ENCODE results near the gene TRIM9. TPM values are rescaled to one million over a fixed set of nuclear protein-coding genes. Genes with fewer than 3 reads are reported as not detected.

TRIM9 gene
- total and polyA plus RNA-seq, 2 donors (not counting 3 experiments of a cell fraction or from before 2014, with no cell fraction given) = not detected

- CTCF ChIA-PET = no interaction called here
- Histone ChIP-seq H3K4me1 (ENCODE audit: control insufficient read depth, extremely low read depth, insufficient read depth, low read length) (no peaks in the 10 kb centered on the region), H3K27me3 (ENCODE audit: control insufficient read depth in 2 of 2, insufficient read depth in 2 of 2, low read length in 2 of 2) (peaks cover 8 to 10% of the 10 kb centered on the region in 2 experiments), H3K9me1 (replicated peaks; ENCODE audit: control insufficient read depth, extremely low read depth, insufficient read depth, low read length) (no peaks in the 10 kb centered on the region), H3K4me3 (replicated peaks in 1 of 3; ENCODE audit: insufficient read depth in 1 of 3, low read depth in 1 of 3, low read length in 3 of 3) (no peak overlapping the region), H3K9me3 (replicated peaks; ENCODE audit: control insufficient read depth, insufficient read depth, low read length) (no peaks in the 10 kb centered on the region), H2AFZ (ENCODE audit: low read depth, low read length) (no peak overlapping the region), H4K20me1 (replicated peaks; ENCODE audit: control insufficient read depth, extremely low read depth, insufficient read depth, low read length) (no peaks in the 10 kb centered on the region), H3K9ac (replicated peaks; ENCODE audit: extremely low read depth, insufficient read depth, low read length) (no peak overlapping the region), H3K36me3 (ENCODE audit: control insufficient read depth in 2 of 2, extremely low read depth in 1 of 2, insufficient read depth in 2 of 2, low read length in 2 of 2) (no peaks in the 10 kb centered on the region), H3K4me2 (ENCODE audit: insufficient read depth, low read length) (no peak overlapping the region), H3K79me2 (ENCODE audit: control insufficient read depth, insufficient read depth, low read length) (no peaks in the 10 kb centered on the region), H3K27ac (ENCODE audit: insufficient read depth, low read depth, low read length) (no peak overlapping the region)
- dilution Hi-C loops (cut with MboI; ENCODE audit: extremely low pct_ligation_motif_present, low sequenced_read_pairs) = no loop called here
- TF ChIP-seq GATA2 (IDR thresholded peaks at IDR 0.05; ENCODE audit: insufficient read depth, insufficient read length, low read depth, low read length) (no peak), JUN (IDR thresholded peaks at IDR 0.05; ENCODE audit: borderline replicate concordance, insufficient read depth, insufficient read length, low read depth) (no peak), EZH2 (IDR thresholded peaks at IDR 0.05; ENCODE audit: borderline replicate concordance, low read depth, low read length, severe bottlenecking) (no peak), MYC (IDR thresholded peaks at IDR 0.05; ENCODE audit: low read depth, low read length) (no peak), FOS (IDR thresholded peaks at IDR 0.05; ENCODE audit: borderline replicate concordance, insufficient read depth, low read length) (no peak), MAX (IDR thresholded peaks at IDR 0.05; ENCODE audit: insufficient read depth, insufficient read length) (no peak), POLR2AphosphoS5 (IDR thresholded peaks at IDR 0.05; ENCODE audit: insufficient read depth, low read depth, low read length) (no peak), CTCF (IDR thresholded peaks at IDR 0.05; ENCODE audit: extremely low read depth in 1 of 2, insufficient read depth in 1 of 2, low read depth in 1 of 2, low read length in 2 of 2) (no peak), POLR2A (IDR thresholded peaks at IDR 0.05; ENCODE audit: low read depth, low read length) (no peak)
- POLR2A ChIA-PET = no interaction called here
- BruUV-seq (replicated peaks) = no TSS peak
- intact Hi-C loops (cut with micrococcal nuclease) = no loop called here
- DNase-seq (ENCODE audit: low read depth, low spot score) = no peak
- no peak for FAIRE-seq
Measured at GRCh38 chr14:51019089-51019488, 75.8 kb downstream of the TRIM9 start.

Data from endothelial cell of umbilical vein (primary cell).